Occipital lobe (tissue), 2 donors: ENCODE results near the gene DDRGK1. TPM values are rescaled to one million over a fixed set of nuclear protein-coding genes. Genes with fewer than 3 reads are reported as not detected.
"Not testable (repeated sequence)": the region's sequence is repeated elsewhere in the genome, so short reads cannot be mapped to it uniquely, and the experiment has no call there.

ENCODE experiments used
- DNase-seq: peaks from one replicate; lab custom pipeline; 2025; lab: John Stamatoyannopoulos, UW
- total RNA-seq: library from RNA; depleted of rRNA; stranded (reverse); fragments of >200 nt; gene quantifications from one replicate; pipeline ENCODE4 v1.2.3, GENCODE V29; 2014

DDRGK1 gene
- total RNA-seq, 1 donor from 2014 or later, result 22.6 TPM

- peak; percentile 58 for DNase-seq
Observed at GRCh38 chr20:3165473-3166337, 38.8 kb downstream of the DDRGK1 start.

- no peak for DNase-seq
Observed at GRCh38 chr20:3164763-3165410, 39.6 kb downstream of the DDRGK1 start.

DNA sequence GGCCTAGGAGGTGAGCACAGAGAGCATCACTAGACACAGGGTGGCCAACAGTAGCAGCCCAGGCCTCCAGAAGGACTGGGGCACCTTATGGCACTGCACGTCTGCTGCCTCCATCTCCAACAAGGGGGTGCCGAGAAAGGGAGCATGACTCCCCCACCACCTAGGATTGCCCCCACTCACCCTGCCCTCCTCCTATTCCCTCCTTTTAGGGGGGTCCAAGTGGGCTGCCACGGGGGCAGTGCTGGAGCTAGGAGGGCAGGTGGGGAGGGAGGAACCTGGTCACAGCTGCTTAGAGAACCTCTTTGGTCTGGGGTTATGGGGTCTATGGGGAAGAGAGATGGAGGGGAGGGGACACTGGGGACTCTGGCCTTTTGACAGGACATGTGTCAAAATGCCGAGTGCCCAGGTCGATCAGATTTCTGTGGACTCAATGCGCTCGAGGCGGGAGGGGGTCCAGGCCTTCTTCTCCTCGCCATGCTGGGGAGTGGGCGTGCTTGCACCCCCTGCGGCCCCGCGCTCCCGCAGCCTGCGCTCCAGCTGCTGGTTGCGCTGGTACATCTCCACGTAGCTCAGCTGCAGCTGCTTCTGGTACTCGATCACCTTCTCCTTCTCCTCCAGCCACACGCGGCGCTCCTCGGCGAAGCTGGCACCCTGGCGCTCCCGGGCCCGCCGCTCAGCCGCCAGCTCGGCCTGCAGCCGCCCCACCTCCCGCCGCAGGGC lies 40.3 kb downstream of the DDRGK1 start:
- no peak for DNase-seq

DNA sequence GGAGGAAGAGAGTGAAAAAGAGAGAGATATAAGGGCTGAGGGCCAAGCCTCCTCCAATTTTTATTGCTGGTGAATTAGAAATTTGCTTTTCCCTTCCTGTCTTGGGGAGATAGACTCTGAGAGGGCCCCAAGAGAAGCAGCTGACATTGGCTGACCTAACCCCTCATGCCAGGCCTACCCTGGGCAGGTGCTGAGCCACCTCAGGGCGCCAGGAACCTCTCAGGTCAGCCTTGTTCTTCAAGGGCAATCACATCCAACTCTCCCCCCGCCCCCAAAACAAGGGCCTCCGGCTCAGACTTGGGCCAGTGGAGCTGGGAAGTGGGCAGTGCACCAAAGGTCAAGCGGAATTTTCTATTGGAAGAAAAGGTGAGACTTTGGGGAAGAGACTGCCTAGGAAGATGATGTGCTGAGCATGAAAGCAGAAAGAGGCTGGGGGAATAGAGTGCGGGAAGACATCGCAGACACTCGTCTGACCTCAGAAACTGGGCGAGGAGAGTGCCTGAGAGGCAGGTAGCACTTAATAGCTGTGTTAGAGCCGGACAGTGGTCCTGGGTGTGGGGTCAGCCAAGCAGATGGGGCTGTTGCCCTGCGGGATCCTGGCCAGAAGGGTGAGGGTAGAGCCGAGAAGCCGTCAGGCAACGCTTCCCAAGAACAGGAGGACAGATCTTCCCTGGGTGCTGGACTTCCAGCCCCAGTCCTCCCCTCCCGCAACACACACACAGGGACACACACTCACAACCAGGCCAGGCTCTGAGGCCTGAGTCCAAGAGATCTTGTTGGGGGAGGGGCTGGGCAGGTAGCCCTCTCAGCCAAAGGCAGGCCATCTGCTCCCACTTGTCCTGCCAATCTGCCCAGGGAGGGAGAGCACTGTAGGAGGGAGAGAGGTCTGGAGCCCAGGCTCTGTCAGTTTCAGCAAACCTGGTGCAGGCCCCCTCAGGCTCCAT lies 41.1 kb downstream of the DDRGK1 start:
- DNase-seq, result no peak

DNA sequence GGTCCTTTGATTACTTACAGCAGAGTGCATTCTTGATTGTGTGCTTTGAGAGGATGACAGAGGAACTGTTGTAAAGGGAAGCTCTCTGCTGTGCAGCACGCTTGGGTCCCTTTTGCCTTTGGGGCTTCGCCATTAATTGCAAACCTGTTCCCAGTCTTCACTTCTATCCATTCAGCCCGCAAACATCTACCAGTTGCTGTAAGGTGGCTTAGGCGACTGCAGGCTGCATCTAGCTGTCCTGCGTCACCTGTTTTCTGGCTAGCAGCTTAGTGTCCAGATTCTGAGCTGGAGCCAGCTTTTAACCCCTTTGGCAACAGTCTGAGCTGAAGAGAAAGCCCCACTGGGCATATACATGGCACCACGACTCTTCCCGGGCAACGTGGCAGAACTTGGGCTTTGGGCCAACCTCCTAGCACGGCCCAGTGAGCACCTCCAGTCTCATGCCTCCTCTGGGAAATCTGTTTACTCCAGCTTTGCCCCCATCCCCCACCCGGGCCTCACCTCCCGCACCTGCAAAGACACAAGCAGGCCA lies 42.3 kb downstream of the DDRGK1 start:
- DNase-seq, result no peak

GRCh38 chr20:3161316-3162079 lies 43.0 kb downstream of the DDRGK1 start:
- DNase-seq, result no peak

- no peak for DNase-seq
Observed at GRCh38 chr20:3160418-3160817, 44.1 kb downstream of the DDRGK1 start.

- DNase-seq, result no peak
Observed at GRCh38 chr20:3158968-3159431, 45.5 kb downstream of the DDRGK1 start.

DNA sequence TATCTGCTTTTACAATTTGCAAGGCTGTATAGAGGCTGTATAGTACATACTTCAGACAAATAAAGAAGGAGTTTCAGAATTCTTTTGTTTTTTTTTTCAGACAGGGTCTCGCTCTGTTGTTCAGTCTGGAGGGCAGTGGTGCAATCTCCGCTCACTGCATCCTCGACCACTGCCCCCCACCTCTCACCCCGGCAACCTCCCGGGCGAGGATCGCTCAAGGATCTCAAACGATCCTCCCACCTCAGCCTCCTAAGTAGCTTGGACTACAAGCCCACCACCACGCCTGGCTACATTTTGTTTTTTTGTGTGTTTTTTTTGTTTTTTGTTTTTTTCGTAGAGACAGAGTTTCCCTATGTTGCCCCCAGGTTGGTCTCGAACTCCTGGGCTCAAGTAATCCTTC lies 46.7 kb downstream of the DDRGK1 start:
- DNase-seq, result no peak

GRCh38 chr20:3156811-3157619 lies 47.5 kb downstream of the DDRGK1 start:
- no peak for DNase-seq

- not testable (repeated sequence) for DNase-seq
Observed at GRCh38 chr20:3152057-3152644, 52.3 kb downstream of the DDRGK1 start.

DNA sequence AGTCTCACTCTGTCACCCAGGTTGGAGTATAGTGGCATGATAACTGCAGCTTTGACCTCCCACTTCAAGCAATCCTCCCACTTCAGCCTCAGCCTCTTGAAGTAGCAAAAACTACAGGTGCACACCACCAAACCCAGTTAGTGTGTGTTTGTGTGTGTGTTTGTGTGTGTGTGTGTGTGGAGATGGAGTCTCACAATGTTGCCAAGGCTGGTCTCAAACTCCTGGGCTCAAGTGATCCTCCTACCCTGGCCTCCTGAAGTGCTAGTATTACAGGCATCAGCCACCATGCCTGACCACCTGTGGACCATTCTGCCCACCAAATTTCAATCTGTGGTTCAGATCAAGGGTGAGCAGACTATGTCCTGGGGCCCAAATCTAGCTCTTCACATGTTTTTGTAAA lies 53.6 kb downstream of the DDRGK1 start:
- DNase-seq, result no peak

DNA sequence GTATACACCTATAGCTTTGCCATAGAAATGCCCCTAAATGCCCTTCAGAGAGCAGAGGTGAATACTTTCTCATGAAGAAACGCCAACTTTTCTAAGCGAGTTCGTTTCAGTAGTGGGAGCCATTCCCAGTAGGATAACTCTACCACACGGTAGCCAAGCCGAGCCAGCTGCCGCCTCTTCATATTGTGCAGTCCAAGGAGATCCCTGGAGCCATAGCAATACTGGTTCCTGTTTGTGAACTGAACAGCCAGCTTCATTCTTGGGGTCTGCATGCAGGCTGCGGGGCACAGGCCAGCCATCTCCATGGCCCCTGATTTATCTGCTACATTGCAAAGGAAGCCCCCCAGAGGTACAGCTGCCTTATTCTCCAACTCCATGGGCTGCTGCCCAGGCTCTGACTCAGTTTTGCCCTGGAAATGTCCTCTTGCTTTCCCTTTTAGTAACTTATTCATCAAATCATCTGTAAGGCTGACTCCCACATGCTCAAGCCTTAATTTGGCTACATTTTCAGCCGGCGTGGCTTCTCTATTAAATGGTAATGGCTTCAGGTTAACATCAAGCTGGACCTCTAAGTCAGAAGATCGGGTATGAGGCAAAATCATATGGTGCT lies 57.6 kb downstream of the DDRGK1 start:
- DNase-seq, result no peak

GRCh38 chr20:3141757-3142156 lies 62.7 kb downstream of the DDRGK1 start:
- no peak for DNase-seq
